GM12865 (cell line): ENCODE data around the gene VWA3A.
A peak's percentile ranks its signal among the peaks of the same experiment; 100 is the strongest.

Experiments used
- DNase-seq: peaks from one replicate; pipeline ENCODE4 v3.0.0; 2010; ENCODE audit warnings: low read depth
- H3K4me3 ChIP-seq: 2 replicates; pipeline ENCODE4 v1.5.1; 2011; ENCODE audit warnings: mild to moderate bottlenecking, low read depth, low read length, control low read depth
- TF ChIP-seq, protein P1 (sequence below): IDR thresholded peaks from 2 replicates; pipeline ENCODE4 v1.5.1; 2011; ENCODE audit warnings: low read length, control low read depth, low read depth, inconsistent platforms; ENCODE audit not compliant: insufficient read depth; ENCODE audit errors: missing control alignments

Gene VWA3A

DNA sequence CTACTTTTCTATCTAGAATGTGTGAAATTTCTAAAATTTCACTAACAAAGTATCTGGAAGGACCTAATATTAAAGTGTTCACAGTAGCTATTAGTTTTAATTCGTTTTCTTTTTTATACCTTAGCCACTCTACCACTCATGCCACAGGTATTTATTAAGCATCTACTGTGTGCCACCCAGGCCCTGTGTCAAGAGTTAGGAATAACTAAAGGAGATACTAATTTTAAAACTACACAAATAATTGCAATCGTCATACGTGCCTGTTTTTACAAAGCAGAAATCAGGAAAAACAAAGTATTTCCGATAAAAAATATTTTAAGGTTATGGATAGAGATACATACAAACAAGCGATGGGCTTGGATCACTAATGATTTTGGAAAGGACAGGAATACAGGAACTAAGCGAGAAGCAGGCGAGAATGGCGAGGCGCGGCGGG is 113.3 kb downstream of the VWA3A start:
- peak overlapping the region; percentile 97 for H3K4me3 ChIP-seq
- DNase-seq, result no peak
- TF ChIP-seq, protein P1, sequence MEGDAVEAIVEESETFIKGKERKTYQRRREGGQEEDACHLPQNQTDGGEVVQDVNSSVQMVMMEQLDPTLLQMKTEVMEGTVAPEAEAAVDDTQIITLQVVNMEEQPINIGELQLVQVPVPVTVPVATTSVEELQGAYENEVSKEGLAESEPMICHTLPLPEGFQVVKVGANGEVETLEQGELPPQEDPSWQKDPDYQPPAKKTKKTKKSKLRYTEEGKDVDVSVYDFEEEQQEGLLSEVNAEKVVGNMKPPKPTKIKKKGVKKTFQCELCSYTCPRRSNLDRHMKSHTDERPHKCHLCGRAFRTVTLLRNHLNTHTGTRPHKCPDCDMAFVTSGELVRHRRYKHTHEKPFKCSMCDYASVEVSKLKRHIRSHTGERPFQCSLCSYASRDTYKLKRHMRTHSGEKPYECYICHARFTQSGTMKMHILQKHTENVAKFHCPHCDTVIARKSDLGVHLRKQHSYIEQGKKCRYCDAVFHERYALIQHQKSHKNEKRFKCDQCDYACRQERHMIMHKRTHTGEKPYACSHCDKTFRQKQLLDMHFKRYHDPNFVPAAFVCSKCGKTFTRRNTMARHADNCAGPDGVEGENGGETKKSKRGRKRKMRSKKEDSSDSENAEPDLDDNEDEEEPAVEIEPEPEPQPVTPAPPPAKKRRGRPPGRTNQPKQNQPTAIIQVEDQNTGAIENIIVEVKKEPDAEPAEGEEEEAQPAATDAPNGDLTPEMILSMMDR, result no peak

DNA sequence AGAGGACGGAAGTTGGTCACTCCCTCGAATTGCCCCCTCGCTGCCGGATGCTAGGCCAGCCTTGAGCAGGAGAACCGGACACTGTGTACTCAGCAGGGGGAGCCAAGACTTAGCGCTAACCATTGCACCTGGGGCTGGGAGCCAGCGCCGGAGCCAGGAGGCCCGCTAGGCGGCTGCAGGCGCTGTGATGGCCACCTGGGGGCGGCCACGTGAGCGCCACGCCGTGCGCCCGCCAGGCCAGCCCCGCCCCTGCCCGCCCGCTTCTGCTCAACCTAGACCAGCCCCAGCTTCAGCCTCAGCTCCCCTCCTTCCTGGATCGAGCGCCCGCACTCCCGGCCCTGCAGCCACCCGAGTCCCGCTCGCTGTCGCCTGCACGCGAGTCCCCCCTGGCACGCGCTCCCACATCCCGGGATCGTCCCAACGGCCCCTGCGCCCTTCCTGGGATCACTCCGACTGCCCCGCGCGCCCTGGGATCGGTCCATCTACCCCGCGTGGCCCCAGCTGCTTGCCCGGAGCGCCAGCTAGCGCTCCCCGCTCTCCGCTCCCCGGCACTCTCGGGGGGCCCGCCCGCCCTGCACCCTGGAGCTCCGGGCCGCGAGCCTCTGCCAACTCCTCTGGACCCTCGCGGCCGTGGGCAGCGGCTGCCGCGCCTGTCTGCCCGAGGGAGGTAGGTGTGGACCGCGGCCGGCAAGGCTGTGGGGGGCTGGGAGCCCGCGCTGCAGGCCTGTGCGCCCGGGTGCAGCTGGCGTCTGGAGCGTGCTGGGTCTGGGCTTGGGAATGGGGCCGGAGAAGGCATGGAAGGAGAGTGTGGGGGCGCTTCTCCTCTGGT is 113.9 kb downstream of the VWA3A start, which contains the start of gene EEF2K:
Gene EEF2K, plus strand, starts transcription at position 266 of the 829 bp plus-strand sequence. CDS start 19,452 bp downstream, outside the sequence.
- peak within 1 kb of the TSS; percentile 97 for H3K4me3 ChIP-seq
- peak; percentile 97 for DNase-seq
- TF ChIP-seq, protein P1, result peak; percentile 74
